Motor neuron (in vitro differentiated cells): ENCODE measurements around the gene CPVL. TPM values are rescaled to one million over a fixed set of nuclear protein-coding genes. Genes with fewer than 3 reads are reported as not detected.
A peak's percentile ranks its signal among the peaks of the same experiment; 100 is the strongest.
"Not testable (repeated sequence)": the region's sequence is repeated elsewhere in the genome, so short reads cannot be mapped to it uniquely, and the experiment has no call there.

Experiments
- ATAC-seq, 8 experiments: fragments of 200-7000 bp; cut with Tn5 transposase; replicated peaks in 6 of 8; 2 replicates each; pipeline ENCODE4 v1.8.0; 2021; ENCODE audit warnings: mild to moderate bottlenecking in 8 of 8, moderate library complexity in 8 of 8
- H3K27ac ChIP-seq, 2 donors: fragments of 250-450 bp; sonication (Bioruptor Pico); 2 replicates each; pipeline ENCODE4 v1.9.0; 2021; ENCODE audit warnings: antibody characterized with exemption in 2 of 2, mild to moderate bottlenecking in 2 of 2, moderate library complexity in 1 of 2
- H3K4me1 ChIP-seq, 2 donors: fragments of 250-450 bp; sonication (Bioruptor Pico); replicated peaks in 1 of 2; 2 replicates each; pipeline ENCODE4 v1.6.1; 2021; ENCODE audit warnings: antibody characterized with exemption in 2 of 2, mild to moderate bottlenecking in 2 of 2, moderate library complexity in 1 of 2
- H3K4me3 ChIP-seq, 5 donors: fragments of 250-450 bp; sonication (Bioruptor Pico); 2 replicates each; pipeline ENCODE4 v1.9.0; 2021; ENCODE audit warnings: antibody characterized with exemption in 5 of 5, mild to moderate bottlenecking in 5 of 5, moderate library complexity in 4 of 5
- WGBS, 10 experiments: fragments of 450-650 bp; shearing (Covaris generic); methylation state at CpG; one replicate each; pipeline ENCODE4 v1.0.0; 2022; 5-methylcytosine and 5-hydroxymethylcytosine counted together
- in situ Hi-C, 9 experiments: fragments of 400-800 bp; cut with MboI; loops; one replicate each; pipeline ENCODE4 v1.15.0; 2021; ENCODE audit warnings: low sequenced_read_pairs in 9 of 9, low pct_unique_long_range_greater_than_20kb in 2 of 9; ENCODE audit not compliant: unreplicated experiment in 9 of 9
- total RNA-seq, 8 experiments: library from RNA; unstranded; fragments of 300-600 nt; gene quantifications; 2 replicates each; pipeline versions ENCODE4 v1.2.3 to v1.2.4, GENCODE V29; 2022

CPVL gene
- total RNA-seq, 8 experiments from 2014 or later, result 4.7 to 27.0 (median 6.8) TPM

DNA sequence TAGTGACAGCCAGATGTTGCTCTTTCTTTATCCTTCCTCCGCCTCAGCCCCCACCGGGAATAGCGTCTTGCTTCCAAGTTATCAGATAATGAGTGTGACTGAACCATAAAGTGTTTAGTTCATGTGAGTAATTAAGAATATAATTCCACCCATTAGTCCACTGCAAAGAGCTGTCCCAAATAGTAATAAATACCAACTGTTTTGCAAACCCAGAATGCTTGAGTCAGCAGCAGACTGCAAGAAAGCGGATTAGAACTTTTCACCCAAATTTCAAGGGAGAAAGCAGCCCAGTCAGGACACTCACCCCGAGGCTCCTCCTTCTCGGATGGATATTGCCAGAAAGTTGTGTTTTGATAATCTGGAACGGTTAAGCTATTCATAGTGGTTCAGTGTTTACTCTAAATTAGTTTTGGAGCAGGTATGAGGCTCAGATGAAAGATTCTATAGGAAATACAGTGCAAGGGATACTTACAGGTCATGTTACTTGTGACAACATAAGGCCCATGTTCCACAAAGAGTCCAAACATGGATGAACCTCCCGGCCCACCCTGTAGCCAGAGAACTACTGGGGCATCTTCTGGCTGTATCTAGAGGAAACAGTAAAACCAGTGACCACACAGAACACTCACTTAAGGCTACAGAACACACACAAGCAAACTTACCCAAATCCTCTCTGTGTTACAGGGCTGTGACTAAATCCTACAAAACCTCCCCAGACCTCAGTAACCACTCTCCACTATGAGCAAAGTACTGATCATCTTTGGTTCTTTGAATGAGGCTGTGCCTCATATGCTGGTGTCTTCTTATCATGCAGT, 50.5 kb downstream of the CPVL start:
- WGBS, 10 experiments, result 12 to 100% (median 78%) methylated on average over 2 to 8 of the region's 8 CpGs
- no peak for ATAC-seq
- in situ Hi-C loops, result no loop called here
- no peak overlapping the region for H3K27ac ChIP-seq
- no peaks in the 10 kb centered on the region for H3K4me1 ChIP-seq
- H3K4me3 ChIP-seq, result no peak overlapping the region

DNA sequence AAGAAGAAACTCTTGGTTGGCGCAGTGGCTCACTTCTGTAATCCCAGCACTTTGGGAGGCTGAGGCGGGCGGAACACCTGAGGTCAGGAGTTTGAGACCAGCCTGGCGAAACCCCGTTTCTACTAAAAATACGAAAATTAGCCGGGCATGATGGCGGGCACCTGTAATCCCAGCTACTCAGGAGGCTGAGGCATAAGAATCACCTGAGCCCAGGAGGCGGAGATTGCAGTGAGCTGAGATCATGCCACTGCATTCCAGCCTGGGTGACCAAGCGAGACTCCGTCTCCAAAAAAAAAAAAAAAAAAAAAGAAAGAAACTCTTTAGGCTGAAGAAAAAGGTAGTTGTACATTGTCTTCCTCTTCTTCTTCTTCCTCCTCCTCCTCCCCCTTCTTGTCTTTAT, 53.2 kb downstream of the CPVL start:
- WGBS, 10 experiments, result 81 to 100% (median 96%) methylated on average over 1 to 11 of the region's 11 CpGs; no CpG with 5 or more reads in 2 of the 10 experiments
- in situ Hi-C loops, H3K4me3 ChIP-seq, H3K27ac ChIP-seq, H3K4me1 ChIP-seq, ATAC-seq: not testable (repeated sequence)

DNA sequence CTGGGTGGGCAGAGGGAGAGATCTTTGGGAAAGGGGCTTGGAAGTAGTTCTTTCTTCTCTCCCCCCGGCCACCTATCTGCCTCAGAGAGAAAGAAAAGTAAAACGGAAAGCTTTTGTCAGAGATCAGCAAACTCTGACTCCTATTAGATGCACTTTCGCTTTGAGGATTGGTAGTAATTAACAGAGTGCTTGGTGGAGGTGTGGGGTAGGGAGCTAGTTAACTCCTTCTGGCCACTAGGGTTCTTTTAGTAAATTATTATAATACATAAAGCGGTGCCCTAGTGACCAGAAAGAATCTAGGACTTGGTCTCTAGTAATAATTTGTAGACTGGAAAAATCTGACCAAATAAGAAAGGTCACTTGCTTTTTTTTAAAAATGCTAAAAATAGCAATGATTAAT, 54.6 kb downstream of the CPVL start:
- H3K4me3 ChIP-seq, result no peak overlapping the region
- no peak overlapping the region for H3K27ac ChIP-seq
- no peaks in the 10 kb centered on the region for H3K4me1 ChIP-seq
- peak in 2 of 8 experiments; percentile 59 to 60 for ATAC-seq
- in situ Hi-C loops, result no loop called here
- WGBS, 10 experiments, result 2 to 90% (median 63%) methylated on average over 1 to 4 of the region's 4 CpGs; no CpG with 5 or more reads in 1 of the 10 experiments

DNA sequence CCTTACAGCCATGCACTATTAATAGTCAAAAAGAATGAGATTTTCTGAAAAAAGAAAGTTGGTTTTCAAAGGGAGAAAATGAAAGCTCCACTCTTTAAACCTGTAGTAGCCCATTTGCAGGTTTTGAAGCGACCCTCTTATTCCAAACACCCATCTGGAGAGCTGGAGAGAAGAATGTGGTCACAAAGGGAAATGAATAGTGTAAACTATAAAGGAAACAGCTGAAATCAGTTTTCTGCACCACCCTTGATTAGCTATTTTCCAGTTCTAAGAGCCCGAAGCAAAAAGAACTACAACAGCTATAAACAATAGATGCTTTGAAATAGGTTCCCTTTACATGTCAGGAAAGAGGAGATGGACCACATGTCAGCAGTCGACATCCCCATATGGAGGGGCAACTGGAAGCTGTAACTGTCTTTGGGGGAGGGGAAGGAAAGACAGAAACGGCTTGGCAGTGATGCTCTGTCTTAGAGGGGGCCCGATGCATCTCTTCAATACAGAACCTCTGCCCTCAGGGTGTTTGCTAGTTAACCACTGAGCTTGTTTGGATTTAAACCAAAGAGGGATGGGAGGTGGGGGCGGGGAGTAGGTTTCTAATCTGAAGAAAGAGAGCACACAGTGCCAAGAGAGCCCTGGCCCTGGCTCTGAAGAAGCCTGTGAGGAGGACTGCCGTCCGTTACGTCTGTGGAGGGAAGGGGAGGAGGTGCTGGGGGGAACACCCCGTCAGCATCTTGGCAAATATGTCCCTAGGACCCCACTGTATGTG, 55.3 kb downstream of the CPVL start:
- in situ Hi-C loops, result no loop called here
- ATAC-seq, result peak in 3 of 8 experiments; percentile 42 to 80 (median 71)
- Histone ChIP-seq H3K4me1 (no peaks in the 10 kb centered on the region), H3K4me3 (no peak overlapping the region), H3K27ac (no peak overlapping the region)
- 0 to 80% (median 22%) methylated on average over 1 to 7 of the region's 10 CpGs; no CpG with 5 or more reads in 2 of the 10 experiments for WGBS, 10 experiments

DNA sequence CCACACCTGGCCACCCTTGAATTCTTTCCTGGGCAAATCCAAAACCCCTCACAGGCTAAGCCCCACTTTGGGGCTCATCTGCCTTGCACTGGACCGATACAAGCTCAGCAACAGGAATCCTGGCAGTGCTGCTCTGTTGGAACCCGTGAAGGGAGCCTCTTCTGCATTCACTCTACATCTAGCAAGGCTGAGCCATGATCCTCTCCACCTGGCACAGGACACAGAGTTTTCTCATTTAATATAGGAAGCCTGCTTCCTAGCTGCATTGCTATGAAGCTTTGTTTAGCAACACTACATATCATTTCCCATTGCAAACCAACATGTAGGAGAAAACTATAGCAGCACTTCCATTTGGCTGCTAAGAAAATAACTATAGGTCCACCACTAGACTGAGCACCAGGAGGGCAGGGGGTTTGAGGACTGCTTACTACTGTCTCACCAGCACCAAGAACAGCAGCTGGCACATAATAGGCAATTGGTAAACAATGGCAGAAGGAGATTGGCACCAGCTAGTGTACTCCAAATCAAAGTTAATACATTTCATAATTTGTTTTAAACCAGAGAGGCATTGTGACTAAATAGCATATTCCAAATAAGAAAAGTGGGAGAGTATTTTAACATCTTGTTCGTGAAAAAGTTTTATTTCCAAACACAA, 56.1 kb downstream of the CPVL start:
- H3K4me3 ChIP-seq, result no peak overlapping the region
- in situ Hi-C loops, result no loop called here
- no peaks in the 10 kb centered on the region for H3K4me1 ChIP-seq
- WGBS, 10 experiments, result 0 to 100% (median 67%) methylated on average over 1 to 2 of the region's 3 CpGs; no CpG with 5 or more reads in 5 of the 10 experiments
- no peak for ATAC-seq
- H3K27ac ChIP-seq, result no peak overlapping the region

DNA sequence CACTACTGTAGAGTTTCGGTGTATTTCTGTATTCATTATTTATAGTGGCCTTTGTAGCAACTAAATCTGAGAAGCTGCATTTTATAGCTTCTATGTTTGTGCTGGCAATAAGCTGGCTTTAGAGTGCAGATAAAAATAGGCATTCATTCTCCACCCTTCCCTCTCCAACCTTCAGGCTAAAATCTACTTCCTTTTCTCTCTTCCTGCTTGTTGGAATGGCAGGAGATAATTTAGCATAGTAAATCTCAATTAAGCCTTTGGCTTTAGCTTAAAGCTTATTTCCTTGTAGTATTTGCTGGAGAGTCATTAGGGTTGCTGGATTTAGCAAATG, 58.5 kb downstream of the CPVL start:
- WGBS, 10 experiments, result 0 to 100% (median 78%) methylated on average over 1 of the region's 1 CpG; no CpG with 5 or more reads in 2 of the 10 experiments
- in situ Hi-C loops, result no loop called here
- ATAC-seq, result peak in 1 of 8 experiments; percentile 83
- Histone ChIP-seq H3K4me3 (no peak overlapping the region), H3K4me1 (no peaks in the 10 kb centered on the region), H3K27ac (no peak overlapping the region)

DNA sequence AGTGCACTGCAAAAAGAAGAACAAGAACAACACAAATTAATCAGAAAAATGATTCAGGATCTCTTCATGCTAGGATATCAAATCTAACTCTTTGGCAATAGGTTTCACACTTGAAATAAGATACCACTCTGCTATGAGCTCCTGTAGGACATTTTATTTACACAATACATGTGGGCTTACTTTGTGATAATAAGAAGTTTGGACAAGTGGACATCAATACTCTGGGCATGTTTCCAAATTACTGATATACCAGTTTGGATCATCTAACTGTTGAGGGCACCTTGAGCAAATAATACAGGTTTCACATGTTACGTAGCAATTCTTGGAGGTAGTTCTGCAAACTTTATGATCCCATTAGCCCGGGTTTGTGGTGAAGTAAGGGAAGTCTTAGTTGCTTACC, 59.8 kb downstream of the CPVL start:
- in situ Hi-C loops, result no loop called here
- no peak overlapping the region for H3K27ac ChIP-seq
- no peak for ATAC-seq
- no peak overlapping the region for H3K4me3 ChIP-seq
- 67 to 100% (median 96%) methylated on average over 1 to 2 of the region's 2 CpGs for WGBS, 10 experiments
- no peaks in the 10 kb centered on the region for H3K4me1 ChIP-seq

DNA sequence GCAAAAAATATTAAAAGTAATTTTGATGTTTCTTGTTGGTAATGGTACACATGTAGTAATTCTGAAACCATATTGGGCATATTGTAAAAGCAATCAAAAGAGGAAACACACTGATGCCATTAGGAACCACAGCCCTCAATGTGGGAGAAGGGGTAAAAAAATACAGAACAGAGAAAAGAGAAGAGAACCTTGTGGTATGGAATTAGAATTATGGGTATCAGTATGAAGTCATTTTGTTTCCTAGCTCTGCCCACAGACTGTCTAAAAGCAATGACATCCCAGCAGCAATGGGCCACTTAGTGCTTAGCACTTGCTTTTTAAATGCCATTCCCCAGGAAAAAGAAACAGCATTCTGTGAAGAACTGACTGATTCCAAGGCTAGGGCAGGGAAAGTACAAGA, 61.5 kb downstream of the CPVL start:
- in situ Hi-C loops, result no loop called here
- Histone ChIP-seq H3K27ac (no peak overlapping the region), H3K4me3 (no peak overlapping the region), H3K4me1 (peaks cover 0 to 12% of the 10 kb centered on the region in 2 donors)
- no peak for ATAC-seq

DNA sequence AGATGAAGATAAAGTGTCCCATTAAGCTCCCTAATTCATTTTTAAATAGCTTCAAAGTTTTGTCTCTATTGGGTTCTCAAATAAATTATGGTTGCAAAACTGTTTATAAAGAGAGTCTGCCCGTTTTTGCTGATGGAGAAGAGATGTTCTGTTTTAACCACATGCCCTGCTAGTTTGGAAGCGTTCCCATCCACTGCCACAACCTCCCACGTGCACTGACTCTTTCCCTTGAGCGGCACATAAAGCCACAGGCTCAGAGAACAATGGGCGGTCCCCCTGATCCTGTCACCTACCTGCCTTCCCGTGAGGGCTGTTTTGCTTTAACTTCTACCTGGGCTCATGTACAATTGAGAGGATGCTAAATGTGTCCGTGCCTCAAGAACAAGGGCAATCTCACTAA, 65.5 kb downstream of the CPVL start:
- ATAC-seq, result no peak
- 0 to 100% (median 75%) methylated on average over 1 to 7 of the region's 7 CpGs; no CpG with 5 or more reads in 1 of the 10 experiments for WGBS, 10 experiments
- in situ Hi-C loops, result no loop called here

DNA sequence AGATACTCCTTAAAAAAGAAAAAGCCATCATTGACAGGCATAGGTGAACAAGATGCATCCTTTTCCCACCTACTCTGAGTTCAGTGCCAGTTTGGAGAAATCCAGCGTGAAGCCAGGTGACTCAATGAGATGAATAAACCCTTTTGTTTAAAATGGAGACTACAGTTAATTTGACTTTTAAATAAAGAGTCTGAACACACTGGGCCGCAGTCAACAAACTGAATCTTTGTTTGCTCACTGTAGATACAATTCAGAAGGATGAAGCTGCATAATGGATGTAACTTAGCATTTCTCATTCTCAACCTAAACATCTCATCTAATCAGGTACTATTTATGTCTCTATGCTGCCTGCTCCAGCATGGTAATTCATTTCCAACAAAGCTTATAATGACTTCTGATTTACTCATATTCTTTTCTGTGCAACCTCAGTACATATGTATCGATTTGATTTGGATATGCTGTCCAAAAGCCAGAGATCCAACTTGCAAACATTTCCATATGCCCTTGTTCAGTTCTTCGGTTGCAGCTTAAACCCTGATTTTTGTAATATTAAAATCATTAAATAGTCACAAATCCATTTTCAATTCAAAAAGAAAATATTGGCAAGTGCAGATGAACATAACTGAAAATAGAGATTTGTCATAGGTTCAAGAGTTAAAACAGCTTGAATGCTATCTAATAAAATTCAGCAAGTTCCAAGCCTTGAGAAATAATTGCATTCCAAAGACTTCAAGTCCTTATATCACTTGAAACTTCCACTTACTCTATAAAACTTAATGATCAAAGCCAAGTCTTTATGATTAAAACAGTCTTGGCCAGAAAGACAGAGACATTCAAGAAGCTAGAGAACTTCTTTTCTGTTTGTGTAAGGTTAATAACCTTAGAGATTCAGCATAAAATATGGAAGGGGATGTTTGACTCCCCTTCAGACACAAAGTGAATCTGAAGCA, 67.8 kb downstream of the CPVL start:
- ATAC-seq, result peak in 3 of 8 experiments; percentile 28 to 63 (median 29)
- in situ Hi-C loops, result no loop called here
- WGBS, 10 experiments, result 27 to 100% (median 81%) methylated on average over 1 to 4 of the region's 4 CpGs
- Histone ChIP-seq H3K4me1 (peaks cover 0 to 19% of the 10 kb centered on the region in 2 donors), H3K27ac (no peak overlapping the region), H3K4me3 (no peak overlapping the region)

More for the DNA sequence above, 65.5 kb downstream of the CPVL start:
- Histone ChIP-seq H3K4me1 (peaks cover 0 to 19% of the 10 kb centered on the region in 2 donors), H3K27ac (no peak overlapping the region), H3K4me3 (no peak overlapping the region)

DNA sequence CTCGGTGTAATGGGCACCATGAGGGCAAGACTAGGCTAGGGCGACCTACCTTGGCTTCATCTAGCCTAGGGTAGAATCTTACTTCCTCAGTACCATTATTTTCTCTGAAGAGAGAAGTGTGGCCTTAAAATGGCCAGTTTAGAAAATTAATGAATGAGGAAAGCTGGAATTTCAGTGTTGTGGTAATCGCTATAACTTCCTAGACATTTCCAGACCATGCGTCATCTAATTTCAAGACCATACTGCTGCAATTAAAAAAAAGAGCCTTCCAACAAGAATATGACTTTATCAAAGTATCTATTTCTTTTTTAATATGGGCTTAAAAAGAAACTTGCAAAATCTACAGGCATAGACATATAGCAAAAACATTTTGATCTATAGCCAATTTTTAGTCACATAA, 68.5 kb downstream of the CPVL start:
- Histone ChIP-seq H3K4me1 (peaks cover 0 to 19% of the 10 kb centered on the region in 2 donors), H3K4me3 (no peak overlapping the region), H3K27ac (no peak overlapping the region)
- WGBS, 10 experiments, result 40 to 100% (median 100%) methylated on average over 1 to 3 of the region's 4 CpGs; no CpG with 5 or more reads in 5 of the 10 experiments
- in situ Hi-C loops, result no loop called here
- ATAC-seq, result no peak

DNA sequence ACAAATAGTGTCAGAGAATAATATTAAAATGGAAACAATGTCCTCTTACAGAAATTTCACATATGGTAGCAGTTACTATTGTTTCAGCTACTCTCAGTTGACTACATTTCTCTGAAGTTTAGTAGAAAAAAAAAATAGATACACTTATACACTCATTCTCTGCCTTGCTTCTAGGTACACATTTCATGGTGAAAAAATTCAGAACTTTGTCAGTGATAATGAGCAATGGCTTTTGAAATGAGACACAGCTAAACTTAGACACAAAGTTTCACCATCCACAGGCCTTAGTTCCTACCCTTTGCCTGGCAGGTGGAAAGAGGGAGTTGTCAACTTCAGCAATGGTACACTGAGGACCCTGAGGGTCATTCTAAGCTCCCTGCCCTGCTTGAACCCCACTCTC, 69.2 kb downstream of the CPVL start:
- Histone ChIP-seq H3K4me3 (no peak overlapping the region), H3K4me1 (peaks cover 0 to 19% of the 10 kb centered on the region in 2 donors), H3K27ac (no peak overlapping the region)
- no peak for ATAC-seq
- in situ Hi-C loops, result no loop called here
